Measurements from ENCODE around the gene KRT73. TPM values are rescaled to one million over a fixed set of nuclear protein-coding genes. Genes with fewer than 3 reads are reported as not detected.
"Not testable (repeated sequence)": the region's sequence is repeated elsewhere in the genome, so short reads cannot be mapped to it uniquely, and the experiment has no call there.

Gene KRT73
- total and polyA plus RNA-seq, 2 donors, result 0.11 TPM; not detected in 1

GRCh38 chr12:52594237-52594636 lies 24.1 kb downstream of the KRT73 start:
- H3K36me3 ChIP-seq (ENCODE audit: insufficient read depth); H3K27ac ChIP-seq (ENCODE audit: low read depth); DNase-seq (ENCODE audit: extremely low spot score); H3K4me1 ChIP-seq (ENCODE audit: insufficient read depth); H3K4me3 ChIP-seq (ENCODE audit: low read depth, low read length): not testable (repeated sequence)
- 95% methylated on average over 4 of the region's 4 CpGs for WGBS

DNA sequence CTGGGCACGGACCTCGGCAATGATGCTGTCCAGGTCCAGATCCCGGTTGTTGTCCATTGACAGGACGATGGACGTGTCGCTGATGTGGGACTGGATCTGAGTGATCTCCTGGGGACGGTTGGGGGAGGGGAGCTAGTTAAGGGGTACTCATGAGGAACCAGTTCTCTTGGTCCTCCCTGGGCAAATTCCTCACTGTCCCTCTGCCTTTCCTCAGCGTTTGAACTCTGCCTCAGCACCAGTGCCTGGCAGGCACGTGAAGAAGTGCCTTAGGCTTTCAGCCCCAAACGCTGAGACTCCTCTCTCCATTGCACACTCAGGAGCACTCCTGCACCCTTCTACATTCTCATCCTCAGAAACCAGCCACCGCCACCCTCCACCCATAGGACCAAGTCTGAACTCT lies 26.8 kb downstream of the KRT73 start:
- Histone ChIP-seq H3K36me3 (ENCODE audit: insufficient read depth) (no peaks in the 10 kb centered on the region), H3K27ac (ENCODE audit: low read depth) (no peak overlapping the region), H3K4me1 (ENCODE audit: insufficient read depth) (no peaks in the 10 kb centered on the region), H3K4me3 (ENCODE audit: low read depth, low read length) (no peak overlapping the region)
- WGBS, result 89% methylated on average over 11 of the region's 11 CpGs
- no peak for DNase-seq (ENCODE audit: extremely low spot score)

GRCh38 chr12:52590021-52590420 lies 28.3 kb downstream of the KRT73 start:
- no peak for DNase-seq (ENCODE audit: extremely low spot score)
- H3K36me3 ChIP-seq (ENCODE audit: insufficient read depth), result no peaks in the 10 kb centered on the region
- no peak overlapping the region for H3K4me3 ChIP-seq (ENCODE audit: low read depth, low read length)
- H3K4me1 ChIP-seq (ENCODE audit: insufficient read depth), result no peaks in the 10 kb centered on the region
- no peak overlapping the region for H3K27ac ChIP-seq (ENCODE audit: low read depth)
- WGBS, result 93% methylated on average over 6 of the region's 6 CpGs

DNA sequence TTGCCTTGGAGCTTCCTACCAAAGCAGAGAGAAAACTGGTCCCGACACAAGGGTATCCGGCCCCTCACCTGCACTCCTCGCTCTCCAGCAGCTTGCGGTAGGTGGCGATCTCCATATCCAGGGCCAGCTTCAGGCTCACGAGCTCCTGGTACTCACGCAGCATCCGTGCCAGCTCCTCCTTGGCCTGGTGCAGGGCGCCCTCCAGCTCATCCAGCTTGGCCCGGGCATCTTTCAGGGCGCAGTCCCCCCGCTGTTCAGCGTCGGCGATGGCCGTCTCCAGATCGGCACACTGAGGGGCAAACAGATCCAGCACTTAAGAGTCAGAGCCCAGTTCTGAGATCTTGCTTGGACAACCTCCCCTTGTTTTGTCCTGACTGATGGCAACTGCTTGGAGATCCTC lies 30.8 kb downstream of the KRT73 start:
- Histone ChIP-seq H3K36me3 (ENCODE audit: insufficient read depth) (no peaks in the 10 kb centered on the region), H3K4me3 (ENCODE audit: low read depth, low read length) (no peak overlapping the region), H3K4me1 (ENCODE audit: insufficient read depth) (no peaks in the 10 kb centered on the region), H3K27ac (ENCODE audit: low read depth) (no peak overlapping the region)
- 90% methylated on average over 17 of the region's 17 CpGs for WGBS
- no peak for DNase-seq (ENCODE audit: extremely low spot score)

- Histone ChIP-seq H3K36me3 (ENCODE audit: insufficient read depth) (no peaks in the 10 kb centered on the region), H3K27ac (ENCODE audit: low read depth) (no peak overlapping the region), H3K4me3 (ENCODE audit: low read depth, low read length) (no peak overlapping the region), H3K4me1 (ENCODE audit: insufficient read depth) (no peaks in the 10 kb centered on the region)
- 69% methylated on average over 9 of the region's 9 CpGs for WGBS
- no peak for DNase-seq (ENCODE audit: extremely low spot score)
Observed at GRCh38 chr12:52585946-52586345, 32.4 kb downstream of the KRT73 start.

GRCh38 chr12:52585066-52585465 lies 33.3 kb downstream of the KRT73 start:
- DNase-seq (ENCODE audit: extremely low spot score), result no peak
- H3K36me3 ChIP-seq (ENCODE audit: insufficient read depth), result no peaks in the 10 kb centered on the region
- 88% methylated on average over 3 of the region's 3 CpGs for WGBS
- no peaks in the 10 kb centered on the region for H3K4me1 ChIP-seq (ENCODE audit: insufficient read depth)
- no peak overlapping the region for H3K27ac ChIP-seq (ENCODE audit: low read depth)
- no peak overlapping the region for H3K4me3 ChIP-seq (ENCODE audit: low read depth, low read length)

DNA sequence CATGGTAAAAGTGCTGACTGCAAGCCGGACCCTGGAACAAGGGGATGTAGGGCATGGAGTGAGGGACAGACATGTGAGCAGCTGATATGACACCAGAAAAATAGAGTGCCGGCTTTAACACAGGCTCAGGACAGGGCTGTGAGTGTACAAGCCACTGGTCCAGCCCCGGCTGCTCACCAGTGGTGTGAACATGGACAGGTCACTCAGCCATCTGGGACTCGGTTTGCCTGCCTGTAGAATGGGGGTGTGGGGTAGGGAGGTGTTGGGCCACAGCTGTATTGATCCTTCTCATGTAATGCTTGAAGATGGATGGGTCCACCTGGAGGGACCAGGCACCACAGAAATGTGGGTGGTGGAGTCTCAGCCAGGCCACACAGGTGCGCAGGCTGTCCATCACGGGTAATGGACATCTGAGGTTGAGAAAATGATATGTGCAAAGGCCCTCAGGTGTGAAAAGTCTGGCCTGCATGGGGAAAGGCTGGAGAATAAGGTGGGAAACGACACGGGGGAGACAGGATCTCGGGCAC lies 34.1 kb downstream of the KRT73 start:
- Histone ChIP-seq H3K36me3 (ENCODE audit: insufficient read depth) (no peaks in the 10 kb centered on the region), H3K4me3 (ENCODE audit: low read depth, low read length) (no peak overlapping the region), H3K4me1 (ENCODE audit: insufficient read depth) (no peaks in the 10 kb centered on the region), H3K27ac (ENCODE audit: low read depth) (no peak overlapping the region)
- WGBS, result 85% methylated on average over 9 of the region's 9 CpGs
- DNase-seq (ENCODE audit: extremely low spot score), result no peak

DNA sequence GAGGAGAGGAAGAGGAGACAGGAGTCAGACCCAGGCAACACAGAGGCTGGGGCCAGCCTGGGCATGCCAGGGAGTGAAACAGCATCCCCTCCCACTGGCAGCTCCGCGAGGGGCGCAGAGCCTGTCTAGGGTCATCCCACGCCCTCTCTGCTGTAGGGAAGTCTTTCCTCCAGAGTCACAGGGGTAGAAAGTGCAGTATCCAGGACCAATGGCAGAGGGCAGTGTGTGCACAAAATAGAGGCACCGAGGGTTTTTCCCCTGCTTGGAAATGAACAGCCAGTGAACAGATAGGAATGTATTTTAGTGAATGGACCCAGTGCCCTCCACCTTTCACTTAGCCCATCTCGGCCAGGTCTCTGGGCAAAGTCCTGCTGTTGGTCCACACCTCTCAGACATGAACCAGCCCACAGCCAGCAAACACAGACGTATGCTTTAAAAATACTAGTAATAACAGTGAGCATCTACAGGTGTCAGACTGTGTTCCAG lies 35.3 kb downstream of the KRT73 start:
- Histone ChIP-seq H3K27ac (ENCODE audit: low read depth) (no peak overlapping the region), H3K36me3 (ENCODE audit: insufficient read depth) (no peaks in the 10 kb centered on the region), H3K4me3 (ENCODE audit: low read depth, low read length) (no peak overlapping the region), H3K4me1 (ENCODE audit: insufficient read depth) (no peaks in the 10 kb centered on the region)
- WGBS, result 18% methylated on average over 7 of the region's 7 CpGs
- peak; percentile 69 for DNase-seq (ENCODE audit: extremely low spot score)

DNA sequence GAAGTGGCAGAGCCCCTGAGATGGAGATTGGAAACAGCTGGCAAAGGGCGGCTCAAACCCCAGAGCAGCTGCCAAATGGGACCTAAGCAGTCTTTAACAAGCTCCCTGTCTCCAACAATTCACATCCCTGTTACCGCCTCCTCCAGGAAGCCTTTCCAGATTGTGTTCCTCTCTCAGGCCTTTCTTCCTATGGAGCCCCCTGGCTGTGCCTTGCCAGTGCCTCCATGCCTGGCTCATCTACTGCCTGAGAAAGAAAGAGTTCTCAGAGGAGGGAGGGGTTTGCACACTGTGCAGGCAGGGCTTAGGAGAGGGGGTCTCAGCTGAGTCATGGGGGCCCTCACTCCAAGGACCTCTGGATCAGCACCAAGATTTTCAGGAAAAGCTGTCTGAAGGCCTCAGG lies 35.9 kb downstream of the KRT73 start:
- WGBS, result 67% methylated on average over 2 of the region's 2 CpGs
- no peak for DNase-seq (ENCODE audit: extremely low spot score)
- Histone ChIP-seq H3K36me3 (ENCODE audit: insufficient read depth) (no peaks in the 10 kb centered on the region), H3K4me3 (ENCODE audit: low read depth, low read length) (no peak overlapping the region), H3K27ac (ENCODE audit: low read depth) (no peak overlapping the region), H3K4me1 (ENCODE audit: insufficient read depth) (no peaks in the 10 kb centered on the region)

DNA sequence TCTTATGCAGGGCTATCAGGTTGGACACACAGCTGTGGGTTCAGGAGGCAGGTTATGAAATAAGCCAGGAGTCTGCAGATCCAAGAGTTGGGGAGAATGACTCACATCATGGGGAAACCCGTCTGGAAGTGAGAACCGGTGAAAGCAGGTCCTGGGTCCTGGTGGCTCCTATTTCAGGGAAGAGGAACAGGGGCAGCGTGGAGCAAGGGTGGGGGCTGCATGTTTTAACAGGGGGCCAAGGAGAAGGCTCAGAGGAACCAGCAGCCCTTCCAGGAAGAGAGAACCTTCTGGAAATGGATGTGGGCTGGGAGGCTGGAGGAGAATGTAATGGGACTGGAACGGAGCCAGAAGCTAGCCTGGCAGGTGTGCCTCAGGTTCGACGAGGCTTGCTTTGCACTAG lies 36.9 kb downstream of the KRT73 start:
- Histone ChIP-seq H3K4me3 (ENCODE audit: low read depth, low read length) (no peak overlapping the region), H3K27ac (ENCODE audit: low read depth) (no peak overlapping the region), H3K4me1 (ENCODE audit: insufficient read depth) (no peaks in the 10 kb centered on the region), H3K36me3 (ENCODE audit: insufficient read depth) (no peaks in the 10 kb centered on the region)
- no peak for DNase-seq (ENCODE audit: extremely low spot score)
- WGBS, result 68% methylated on average over 6 of the region's 6 CpGs

DNA sequence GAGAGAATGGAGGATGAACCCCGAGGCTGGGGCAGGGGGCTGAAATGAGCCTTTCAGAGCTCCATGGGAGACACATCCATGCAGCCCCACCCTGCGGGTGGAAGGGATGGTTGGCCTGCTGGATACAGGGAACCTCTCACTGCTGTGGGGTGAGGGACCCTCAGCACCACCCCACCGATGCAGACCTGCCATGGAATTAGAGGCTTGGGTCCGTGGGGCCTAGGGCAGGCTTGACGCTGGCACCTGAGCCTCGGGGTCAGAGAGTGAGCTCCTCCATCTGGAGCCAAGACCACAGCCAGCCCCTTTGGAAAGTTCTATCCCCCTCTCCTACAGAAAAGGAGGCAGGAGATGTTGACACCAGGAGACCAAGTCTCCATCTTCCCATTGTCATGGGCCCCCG lies 37.3 kb downstream of the KRT73 start:
- no peaks in the 10 kb centered on the region for H3K36me3 ChIP-seq (ENCODE audit: insufficient read depth)
- WGBS, result 81% methylated on average over 7 of the region's 7 CpGs
- H3K4me1 ChIP-seq (ENCODE audit: insufficient read depth), result no peaks in the 10 kb centered on the region
- no peak for DNase-seq (ENCODE audit: extremely low spot score)
- H3K27ac ChIP-seq (ENCODE audit: low read depth), result no peak overlapping the region
- no peak overlapping the region for H3K4me3 ChIP-seq (ENCODE audit: low read depth, low read length)

GRCh38 chr12:52580496-52580895 lies 37.9 kb downstream of the KRT73 start:
- Histone ChIP-seq H3K4me3 (ENCODE audit: low read depth, low read length) (no peak overlapping the region), H3K36me3 (ENCODE audit: insufficient read depth) (no peaks in the 10 kb centered on the region), H3K4me1 (ENCODE audit: insufficient read depth) (no peaks in the 10 kb centered on the region), H3K27ac (ENCODE audit: low read depth) (no peak overlapping the region)
- no peak for DNase-seq (ENCODE audit: extremely low spot score)
- WGBS, result 74% methylated on average over 1 of the region's 1 CpG

- WGBS, result 78% methylated on average over 10 of the region's 10 CpGs
- no peak overlapping the region for H3K27ac ChIP-seq (ENCODE audit: low read depth)
- peak; percentile 51 for DNase-seq (ENCODE audit: extremely low spot score)
Observed at GRCh38 chr12:52579468-52580465, 38.6 kb downstream of the KRT73 start.

DNA sequence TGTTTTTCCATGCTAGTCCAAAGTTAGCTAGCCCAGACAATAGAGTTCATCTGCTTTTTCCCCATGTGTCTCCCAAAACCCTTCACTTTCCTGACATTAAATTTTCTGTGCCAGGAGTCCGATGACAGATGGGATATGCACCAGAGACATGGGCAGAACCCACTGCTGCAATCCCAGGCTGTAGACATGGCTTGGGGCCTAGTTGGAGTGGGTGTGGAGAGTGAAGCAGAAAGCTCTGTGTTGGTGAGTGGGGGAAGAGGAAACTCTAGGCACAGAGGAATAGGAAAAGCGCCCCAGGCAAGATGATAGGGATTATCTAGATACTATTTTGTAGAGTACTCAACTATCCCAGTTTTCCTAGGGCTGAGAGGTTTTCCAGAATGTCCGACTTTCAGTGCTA lies 39.9 kb downstream of the KRT73 start:
- DNase-seq (ENCODE audit: extremely low spot score), result no peak
- no peak overlapping the region for H3K27ac ChIP-seq (ENCODE audit: low read depth)
- no peaks in the 10 kb centered on the region for H3K36me3 ChIP-seq (ENCODE audit: insufficient read depth)
- 85% methylated on average over 3 of the region's 3 CpGs for WGBS
- H3K4me1 ChIP-seq (ENCODE audit: insufficient read depth), result no peaks in the 10 kb centered on the region
- no peak overlapping the region for H3K4me3 ChIP-seq (ENCODE audit: low read depth, low read length)

More at GRCh38 chr12:52579468-52580465, 38.6 kb downstream of the KRT73 start:
- H3K36me3 ChIP-seq (ENCODE audit: insufficient read depth), result no peaks in the 10 kb centered on the region
- H3K4me1 ChIP-seq (ENCODE audit: insufficient read depth), result no peaks in the 10 kb centered on the region
- no peak overlapping the region for H3K4me3 ChIP-seq (ENCODE audit: low read depth, low read length)
